OCI-LY7 (cell line): ENCODE results near the gene LRRC38.

Source experiments
- EZH2phosphoT487 ChIP-seq: fragments of 200-600 bp; sonication (generic); IDR thresholded peaks from 2 replicates; pipeline ENCODE4 v1.6.1; 2018; ENCODE audit warnings: low read depth, borderline replicate concordance, mild to moderate bottlenecking, mixed run types, antibody characterized with exemption, low read length, moderate library complexity, mixed read lengths
- TF ChIP-seq, protein P1 (sequence below): fragments of 200-600 bp; sonication (generic); conservative IDR thresholded peaks from 2 replicates; pipeline ENCODE4 v1.5.1; 2014; ENCODE audit warnings: mild to moderate bottlenecking, antibody characterized with exemption, low read length, moderate library complexity, mixed read lengths

DNA sequence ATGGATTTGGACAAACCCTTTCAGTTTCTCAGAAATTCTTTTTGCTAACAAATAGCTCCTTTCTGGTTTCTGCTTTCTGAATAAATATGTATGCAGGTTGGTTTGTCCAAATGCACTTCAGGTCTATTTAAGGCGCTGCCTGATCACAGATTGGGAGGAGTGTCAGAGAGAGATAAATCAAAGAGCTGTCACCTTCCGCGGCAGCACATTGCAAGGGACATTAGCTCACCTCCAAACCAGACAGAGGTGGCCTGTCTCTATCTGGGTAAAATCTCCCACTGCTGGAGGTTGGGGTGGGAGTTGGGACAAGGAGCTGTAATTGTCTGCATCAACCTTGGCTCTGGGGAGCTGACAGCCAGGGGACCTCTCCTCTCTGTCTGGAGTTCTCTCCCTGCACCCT lies 78.3 kb downstream of the LRRC38 start:
- TF ChIP-seq, protein P1, sequence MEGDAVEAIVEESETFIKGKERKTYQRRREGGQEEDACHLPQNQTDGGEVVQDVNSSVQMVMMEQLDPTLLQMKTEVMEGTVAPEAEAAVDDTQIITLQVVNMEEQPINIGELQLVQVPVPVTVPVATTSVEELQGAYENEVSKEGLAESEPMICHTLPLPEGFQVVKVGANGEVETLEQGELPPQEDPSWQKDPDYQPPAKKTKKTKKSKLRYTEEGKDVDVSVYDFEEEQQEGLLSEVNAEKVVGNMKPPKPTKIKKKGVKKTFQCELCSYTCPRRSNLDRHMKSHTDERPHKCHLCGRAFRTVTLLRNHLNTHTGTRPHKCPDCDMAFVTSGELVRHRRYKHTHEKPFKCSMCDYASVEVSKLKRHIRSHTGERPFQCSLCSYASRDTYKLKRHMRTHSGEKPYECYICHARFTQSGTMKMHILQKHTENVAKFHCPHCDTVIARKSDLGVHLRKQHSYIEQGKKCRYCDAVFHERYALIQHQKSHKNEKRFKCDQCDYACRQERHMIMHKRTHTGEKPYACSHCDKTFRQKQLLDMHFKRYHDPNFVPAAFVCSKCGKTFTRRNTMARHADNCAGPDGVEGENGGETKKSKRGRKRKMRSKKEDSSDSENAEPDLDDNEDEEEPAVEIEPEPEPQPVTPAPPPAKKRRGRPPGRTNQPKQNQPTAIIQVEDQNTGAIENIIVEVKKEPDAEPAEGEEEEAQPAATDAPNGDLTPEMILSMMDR: no peak
- no peak for TF ChIP-seq EZH2phosphoT487
